Measurements from ENCODE around the gene WFIKKN1.

WFIKKN1 gene, protein sequence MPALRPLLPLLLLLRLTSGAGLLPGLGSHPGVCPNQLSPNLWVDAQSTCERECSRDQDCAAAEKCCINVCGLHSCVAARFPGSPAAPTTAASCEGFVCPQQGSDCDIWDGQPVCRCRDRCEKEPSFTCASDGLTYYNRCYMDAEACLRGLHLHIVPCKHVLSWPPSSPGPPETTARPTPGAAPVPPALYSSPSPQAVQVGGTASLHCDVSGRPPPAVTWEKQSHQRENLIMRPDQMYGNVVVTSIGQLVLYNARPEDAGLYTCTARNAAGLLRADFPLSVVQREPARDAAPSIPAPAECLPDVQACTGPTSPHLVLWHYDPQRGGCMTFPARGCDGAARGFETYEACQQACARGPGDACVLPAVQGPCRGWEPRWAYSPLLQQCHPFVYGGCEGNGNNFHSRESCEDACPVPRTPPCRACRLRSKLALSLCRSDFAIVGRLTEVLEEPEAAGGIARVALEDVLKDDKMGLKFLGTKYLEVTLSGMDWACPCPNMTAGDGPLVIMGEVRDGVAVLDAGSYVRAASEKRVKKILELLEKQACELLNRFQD

DNA sequence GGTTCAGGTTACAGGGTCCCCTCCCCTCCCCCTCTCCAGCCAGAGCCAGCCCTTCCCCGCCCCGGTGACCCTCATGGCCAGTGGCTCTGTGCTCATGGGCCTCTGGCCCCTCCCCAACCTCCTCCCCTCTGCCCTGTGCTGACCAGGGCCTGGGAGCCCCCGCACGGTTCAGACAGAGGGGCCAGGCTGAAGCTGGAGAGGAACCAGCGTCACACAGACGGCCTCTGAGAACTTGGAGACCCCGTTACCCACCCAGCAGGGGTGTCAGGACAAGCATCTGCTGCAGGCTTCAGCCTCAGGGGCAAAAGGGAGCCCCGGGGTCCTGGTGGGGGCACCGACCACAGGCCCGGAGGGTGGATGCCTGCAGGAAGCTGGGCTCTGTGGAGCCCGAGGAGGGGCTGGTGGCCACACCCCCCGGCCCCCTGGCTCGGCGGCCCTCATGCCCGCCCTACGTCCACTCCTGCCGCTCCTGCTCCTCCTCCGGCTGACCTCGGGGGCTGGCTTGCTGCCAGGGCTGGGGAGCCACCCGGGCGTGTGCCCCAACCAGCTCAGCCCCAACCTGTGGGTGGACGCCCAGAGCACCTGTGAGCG, at the start of gene WFIKKN1:
Gene WFIKKN1, plus strand, starts transcription at position 171 of the 591 bp plus-strand sequence. Its CDS starts 269 bp downstream, at position 440.
- no peak for DNase-seq (ENCODE audit: low read depth)

DNA sequence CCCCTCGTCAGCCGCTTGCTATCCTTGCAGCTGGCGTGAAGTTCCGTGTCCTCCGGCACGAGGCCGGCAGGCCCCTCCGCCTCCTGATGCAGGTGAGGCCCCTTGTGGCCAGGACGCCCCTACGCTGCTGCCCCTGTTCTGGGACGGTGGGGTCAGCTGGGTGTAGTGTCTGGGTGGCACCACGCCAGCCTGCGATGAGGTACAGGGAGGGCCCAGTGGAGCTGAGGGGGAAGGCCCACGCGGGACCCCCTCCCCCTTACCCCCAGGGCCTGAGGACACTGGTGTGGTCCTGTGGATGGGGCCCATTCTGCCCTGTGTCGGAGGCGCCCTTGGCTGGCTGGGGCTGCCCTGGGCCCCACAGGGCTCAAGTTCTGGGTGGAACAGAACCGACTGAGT, 48.6 kb upstream of the WFIKKN1 start:
- no peak for DNase-seq (ENCODE audit: low read depth)

DNA sequence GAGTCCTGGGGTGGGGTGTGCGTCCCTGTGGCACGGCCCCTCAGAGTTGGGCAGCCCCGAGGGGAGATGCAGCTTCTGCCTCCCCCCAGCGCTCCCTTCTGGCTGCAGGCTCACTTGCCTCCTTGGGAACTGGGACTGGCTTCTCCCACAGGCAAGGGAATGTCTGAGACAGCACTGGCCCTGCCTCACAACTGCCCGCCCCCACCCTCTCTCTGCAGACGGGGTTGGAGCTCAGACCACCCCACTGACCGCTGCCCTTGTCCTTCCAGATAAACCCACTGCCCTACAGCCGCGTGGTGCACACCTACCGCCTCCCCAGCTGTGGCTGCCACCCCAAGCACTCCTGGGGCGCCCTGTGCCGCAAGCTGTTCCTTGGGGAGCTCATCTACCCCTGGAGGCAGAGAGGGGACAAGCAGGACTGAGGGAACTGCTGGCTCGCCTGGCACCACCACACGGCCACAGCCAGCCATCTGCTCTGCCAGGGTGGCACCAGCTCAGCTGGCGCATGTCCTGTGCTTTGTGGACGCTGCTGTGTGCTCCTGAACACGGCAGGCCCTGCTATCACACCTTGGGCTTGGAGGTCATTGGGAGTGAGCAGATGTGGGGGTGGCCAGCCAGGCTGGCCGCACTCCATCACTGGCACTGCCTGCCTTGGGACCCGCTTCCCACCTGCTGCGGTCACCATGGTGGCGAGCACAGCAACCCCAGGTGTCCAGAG, 48.0 kb upstream of the WFIKKN1 start:
- DNase-seq (ENCODE audit: low read depth) = no peak

DNA sequence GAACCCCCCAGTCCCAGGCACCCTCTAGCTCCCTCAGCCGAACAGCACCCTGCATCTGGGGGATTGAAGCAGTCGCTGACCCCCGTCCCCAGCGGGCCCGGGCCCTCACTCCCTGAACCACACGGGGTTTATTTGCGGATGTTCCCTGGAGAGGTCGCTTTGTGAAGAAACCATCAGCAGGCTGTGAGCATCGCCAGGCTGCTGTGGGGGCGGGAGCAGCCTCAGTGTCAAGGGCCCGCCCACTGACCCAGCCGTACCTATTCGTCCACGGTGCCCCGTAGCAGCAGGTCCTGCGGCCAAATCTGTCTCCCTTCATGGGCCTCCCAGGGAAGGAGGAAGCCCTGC, 47.3 kb upstream of the WFIKKN1 start:
- no peak for DNase-seq (ENCODE audit: low read depth)

DNA sequence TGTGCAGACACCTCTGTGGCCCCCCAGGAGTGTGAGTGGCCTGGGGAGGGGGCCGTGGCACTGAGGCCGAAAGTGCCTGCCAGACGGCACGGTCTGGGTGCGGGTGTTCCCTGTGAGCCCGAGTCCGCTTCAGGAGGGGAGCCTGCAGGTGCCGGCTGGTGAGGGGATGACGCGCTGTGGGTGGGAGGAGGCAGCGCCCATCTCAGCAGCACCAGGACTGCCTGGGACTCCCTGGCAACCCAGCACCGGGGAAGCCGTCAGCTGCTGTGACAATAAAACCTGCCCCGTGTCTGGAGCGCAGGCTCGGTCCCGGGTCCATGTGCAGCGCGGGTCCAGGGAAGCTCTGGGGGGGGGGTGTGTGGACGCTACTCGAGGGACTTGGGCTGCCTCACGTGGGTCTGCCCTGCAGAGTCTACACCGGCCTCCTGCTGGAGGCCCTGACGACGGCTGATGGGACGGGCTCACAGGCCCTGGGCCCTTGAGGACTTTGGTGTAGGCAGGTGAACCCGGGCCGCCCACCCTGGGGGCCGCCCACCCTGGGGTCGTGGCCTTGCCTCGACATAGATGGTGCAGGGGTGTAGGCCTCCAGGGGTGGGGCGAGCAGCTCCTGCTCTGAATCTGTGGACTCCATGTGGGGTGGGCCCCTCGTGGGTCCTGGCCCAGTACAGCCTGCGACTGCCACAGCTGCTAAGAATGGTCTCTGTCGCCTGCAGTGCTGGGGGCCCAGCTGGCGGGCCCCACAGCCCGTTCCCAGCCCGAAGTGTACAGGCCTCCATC, 46.8 kb upstream of the WFIKKN1 start:
- no peak for DNase-seq (ENCODE audit: low read depth)

DNA sequence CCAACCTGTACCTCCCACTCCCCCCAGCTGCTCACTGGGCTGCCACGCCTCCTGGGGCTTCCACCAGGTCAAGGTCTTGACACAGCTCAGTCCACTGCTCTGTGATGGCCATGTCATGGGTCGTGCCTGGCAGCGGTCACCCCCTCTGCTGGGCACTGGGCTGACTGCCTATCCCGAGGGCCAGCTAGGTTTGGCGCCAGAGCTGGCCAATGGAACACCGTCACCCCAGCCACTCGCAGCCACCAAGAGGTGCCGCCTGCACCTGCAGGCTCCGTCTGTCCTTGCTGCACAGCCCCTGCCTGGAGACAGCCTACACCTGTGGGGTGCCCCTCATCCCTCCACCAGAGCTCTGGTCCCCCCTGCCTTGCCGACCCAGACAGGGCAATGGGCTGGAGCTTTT, 45.4 kb upstream of the WFIKKN1 start:
- no peak for DNase-seq (ENCODE audit: low read depth)

DNA sequence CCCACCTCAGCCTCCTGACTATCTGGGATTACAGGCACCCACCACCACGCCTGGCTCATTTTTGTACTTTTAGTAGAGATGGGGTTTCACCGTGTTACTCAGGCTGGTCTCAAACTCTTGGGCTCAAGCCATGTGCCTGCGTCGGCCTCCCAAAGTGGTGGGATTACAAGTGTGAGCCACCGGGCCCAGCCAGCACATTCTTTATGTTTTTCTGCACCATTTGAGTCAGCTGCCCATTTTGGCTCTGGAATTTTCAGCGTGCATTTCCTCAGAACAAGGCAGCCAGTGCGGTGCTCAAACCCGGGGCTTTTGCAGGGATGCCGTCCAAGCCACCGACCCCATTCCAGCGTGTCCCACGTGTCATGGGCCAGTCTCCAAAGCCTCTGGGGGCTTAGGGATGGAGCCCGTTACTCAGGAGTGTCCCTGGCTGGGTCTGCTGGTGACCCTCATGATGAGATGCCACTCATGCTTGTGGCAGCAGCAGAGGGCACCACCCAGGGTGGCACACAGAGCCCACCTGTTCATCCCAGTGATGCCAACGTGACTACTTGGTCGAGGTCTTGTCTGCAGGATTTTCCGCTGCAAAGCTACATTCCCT, 44.6 kb upstream of the WFIKKN1 start:
- DNase-seq (ENCODE audit: low read depth) = no peak

DNA sequence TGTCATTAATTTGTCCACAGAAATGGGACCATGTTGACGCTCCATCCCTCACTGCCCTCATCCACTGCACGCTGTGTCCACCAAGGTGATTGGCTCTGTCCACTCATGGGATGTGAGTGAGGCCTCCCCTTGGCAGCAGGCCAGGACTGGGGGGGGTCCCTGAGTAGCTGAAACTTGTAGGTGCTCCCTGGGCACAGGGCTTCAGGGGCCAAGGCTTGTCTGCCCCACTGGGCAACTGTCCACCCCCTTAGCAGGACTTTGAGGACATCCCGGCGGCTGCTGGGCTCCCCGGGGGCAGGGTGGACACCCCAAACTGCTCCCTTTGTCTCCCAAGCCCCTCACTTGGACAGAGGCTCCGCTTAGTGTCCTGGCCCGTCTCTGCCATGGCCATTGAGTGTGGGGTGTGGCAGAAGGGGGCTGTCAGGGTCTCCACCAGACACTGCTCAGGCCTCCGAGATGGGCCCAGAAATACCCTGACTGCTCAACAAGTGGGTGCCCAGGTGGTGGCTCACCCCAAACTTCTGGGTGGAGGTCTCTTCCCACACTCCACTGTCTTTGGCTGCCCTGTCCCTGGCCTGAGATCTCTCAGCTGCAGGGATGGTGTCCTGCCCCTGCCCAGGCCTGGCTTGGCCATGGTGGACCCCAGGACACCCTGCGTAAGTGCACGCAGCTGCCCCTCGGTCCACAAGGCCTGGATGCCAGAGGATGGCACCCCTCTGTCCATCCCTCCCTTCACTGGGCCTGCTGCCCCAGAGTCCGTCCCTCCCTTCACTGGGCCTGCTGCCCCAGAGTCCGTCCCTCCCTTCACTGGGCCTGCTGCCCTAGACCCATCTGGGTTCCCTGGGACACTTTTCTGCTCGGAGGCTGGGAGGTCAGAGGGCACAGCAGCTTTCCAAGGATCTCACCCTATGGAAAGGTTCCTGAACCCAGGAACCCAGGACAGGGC, 43.9 kb upstream of the WFIKKN1 start:
- no peak for DNase-seq (ENCODE audit: low read depth)

DNA sequence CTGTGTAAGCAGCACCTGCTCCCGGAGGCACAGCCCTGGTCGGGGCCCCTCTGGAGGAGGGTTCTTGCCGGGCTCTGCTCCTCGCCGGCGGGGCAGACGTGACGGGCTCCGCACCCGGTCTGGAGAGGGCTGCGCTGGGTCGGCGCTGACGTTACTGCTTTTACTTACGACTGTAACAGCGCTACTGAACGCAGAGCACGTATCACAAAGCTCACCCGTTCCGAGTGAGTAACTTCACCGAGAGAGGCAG, 42.2 kb upstream of the WFIKKN1 start:
- peak; percentile 44 for DNase-seq (ENCODE audit: low read depth)

DNA sequence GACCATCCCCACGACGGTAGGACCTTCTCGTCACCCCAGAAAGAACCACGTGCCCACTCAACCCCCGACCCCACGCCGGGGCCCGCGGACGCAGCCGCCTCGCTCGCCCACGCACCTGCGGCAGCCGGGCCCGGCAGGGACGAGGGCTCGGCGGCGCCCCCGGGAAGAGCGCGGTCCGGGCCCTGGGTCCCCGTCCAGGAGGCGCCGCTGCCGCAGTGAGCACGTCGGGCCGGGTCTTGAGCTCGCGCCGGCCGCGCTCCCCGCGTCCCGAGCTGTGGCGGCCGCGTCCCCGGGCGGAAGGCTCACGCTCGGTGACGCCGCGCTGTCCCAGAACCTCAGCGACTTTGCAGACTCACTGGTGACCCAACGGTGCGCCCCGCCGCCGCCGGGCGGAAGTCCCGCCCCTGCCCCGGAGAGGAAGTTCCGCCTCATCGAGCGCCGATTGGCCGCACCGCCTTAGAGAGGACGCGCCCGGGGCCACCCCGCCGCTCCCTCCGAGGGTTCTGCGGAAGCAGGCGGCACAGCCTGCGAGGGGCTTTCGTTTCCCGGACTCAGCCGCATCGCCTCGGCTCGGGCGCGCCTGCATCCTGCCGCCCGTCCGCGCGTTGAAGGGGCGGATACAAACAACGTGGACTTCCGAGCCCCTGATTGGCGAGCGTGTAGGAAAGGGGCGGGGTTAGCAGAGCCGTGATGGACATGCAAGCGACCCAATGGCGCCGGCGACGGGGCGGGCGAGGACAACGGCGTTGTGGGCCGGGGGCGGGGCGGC, 41.7 kb upstream of the WFIKKN1 start:
- DNase-seq (ENCODE audit: low read depth) = peak; percentile 96

DNA sequence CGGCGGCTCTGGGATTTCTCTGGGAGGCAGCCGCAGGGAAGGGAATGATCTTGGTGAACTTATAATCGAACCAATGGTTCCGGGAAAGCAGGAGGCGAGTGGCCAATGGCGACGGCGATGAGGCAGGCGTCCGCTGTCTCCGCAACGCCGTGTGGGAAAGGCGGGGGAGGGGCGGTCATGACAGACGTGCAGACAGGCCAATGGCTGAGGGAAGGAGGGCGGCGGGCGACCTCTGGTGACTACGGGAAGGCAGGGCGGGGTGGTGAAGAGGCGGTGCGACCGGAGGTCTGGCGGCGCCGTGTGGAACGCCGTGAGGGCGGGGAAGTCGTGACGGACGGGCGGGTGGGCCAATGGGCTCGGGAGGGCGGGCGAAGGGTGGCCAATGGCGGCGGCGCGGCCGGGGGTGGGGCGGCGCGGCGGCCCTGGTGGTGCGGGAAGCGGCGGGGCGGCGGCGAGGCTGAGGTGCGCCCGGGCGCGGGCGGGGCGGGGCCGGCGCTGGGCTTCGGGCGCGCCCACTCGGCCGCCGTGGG, 41.1 kb upstream of the WFIKKN1 start, which contains the start of gene RAB40C:
Gene RAB40C, plus strand, starts transcription at position 409 of the 530 bp plus-strand sequence. CDS start 226 bp downstream, outside the sequence.
- DNase-seq (ENCODE audit: low read depth) = peak; percentile 99

DNA sequence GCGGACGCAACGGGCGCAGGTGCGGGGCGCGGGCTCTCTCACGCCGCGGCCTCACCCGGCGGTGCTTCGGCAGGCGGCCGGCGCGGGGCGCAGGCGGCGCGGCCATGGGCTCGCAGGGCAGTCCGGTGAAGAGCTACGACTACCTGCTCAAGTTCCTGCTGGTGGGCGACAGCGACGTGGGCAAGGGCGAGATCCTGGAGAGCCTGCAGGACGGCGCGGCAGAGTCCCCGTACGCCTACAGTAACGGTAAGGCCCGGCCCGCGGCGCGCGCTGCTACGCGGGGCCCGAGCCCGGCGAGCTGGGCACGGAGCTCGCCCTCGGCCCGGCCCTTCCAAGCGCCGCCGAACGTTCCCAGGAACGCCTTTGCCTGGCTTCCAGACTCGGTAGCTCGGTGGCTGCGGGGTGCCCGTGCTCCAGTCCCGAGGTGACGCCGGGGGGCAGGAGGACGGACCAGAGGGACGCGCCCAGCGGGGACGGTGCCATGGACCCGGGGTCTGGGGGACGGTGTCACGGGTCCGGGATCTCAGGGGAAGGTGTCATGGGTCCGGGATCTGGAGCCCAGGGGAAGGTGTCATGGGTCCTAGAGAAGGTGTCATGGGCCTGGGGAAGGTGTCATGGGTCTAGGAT, 40.5 kb upstream of the WFIKKN1 start:
- no peak for DNase-seq (ENCODE audit: low read depth)

DNA sequence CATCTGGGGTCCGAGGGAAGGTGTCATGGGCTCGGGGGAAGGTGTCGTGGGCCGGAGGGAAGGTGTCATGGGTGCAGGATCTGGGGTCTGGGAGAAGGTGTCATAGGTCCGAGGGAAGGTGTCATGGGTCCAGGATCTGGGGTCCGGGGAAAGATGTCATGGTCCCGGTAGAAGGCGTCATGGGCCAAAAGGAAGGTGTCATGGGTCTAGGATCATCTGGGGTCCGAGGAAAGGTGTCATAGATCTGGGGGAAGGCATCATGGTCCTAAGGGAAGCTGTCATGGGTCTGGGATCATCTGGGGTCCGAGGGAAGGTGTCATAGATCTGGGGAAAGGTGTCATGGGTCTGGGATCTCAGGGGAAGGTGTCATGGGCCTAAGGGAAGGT, 40.0 kb upstream of the WFIKKN1 start:
- DNase-seq (ENCODE audit: low read depth) = no peak

DNA sequence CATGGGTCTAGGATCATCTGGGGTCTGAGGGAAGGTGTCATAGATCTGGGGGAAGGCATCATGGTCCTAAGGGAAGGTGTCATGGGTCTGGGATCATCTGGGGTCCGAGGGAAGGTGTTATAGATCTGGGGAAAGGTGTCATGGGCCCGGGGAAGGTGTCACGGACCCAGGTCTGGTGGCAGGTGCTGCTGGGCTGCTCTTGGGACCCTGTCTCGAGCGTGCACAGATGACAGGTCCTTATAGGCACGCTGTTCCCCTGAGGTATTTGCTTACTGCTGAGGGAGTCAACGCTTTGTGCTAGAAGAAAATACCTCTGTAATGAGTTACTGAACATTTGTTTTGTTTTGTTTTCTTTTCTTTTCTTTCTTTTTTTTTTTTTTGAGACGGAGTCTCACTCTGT, 39.6 kb upstream of the WFIKKN1 start:
- DNase-seq (ENCODE audit: low read depth) = no peak

DNA sequence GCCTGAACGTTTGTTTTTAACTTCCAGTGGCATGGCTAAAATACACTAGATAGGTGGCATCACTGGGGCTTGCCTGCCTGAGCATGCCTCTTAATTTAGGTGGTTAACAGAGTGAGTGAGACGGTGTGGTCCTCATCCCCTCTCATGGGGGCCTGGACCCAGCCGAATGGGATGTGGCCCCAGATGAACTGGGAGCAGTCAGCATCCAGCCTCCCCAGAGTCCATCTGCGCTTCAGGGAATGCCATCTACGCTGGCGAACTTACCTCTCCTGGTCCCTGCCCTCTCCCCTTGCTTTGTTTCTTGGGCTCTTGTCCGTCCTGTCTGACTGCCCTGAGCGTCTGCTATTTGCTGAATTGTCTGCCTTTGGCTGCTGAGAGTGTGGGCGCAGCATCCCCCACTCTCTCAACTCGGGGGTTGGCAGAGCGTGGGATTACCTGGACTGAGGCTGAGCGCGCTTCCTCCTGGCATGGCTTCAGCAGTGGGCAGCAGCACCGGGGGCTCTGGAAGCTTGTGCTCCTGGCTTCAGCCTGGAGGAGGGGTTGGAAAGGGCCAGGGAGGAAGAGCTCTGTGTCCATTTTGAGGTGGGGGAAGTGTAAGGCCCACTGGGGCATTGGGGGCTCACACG, 38.8 kb upstream of the WFIKKN1 start:
- DNase-seq (ENCODE audit: low read depth) = no peak

DNA sequence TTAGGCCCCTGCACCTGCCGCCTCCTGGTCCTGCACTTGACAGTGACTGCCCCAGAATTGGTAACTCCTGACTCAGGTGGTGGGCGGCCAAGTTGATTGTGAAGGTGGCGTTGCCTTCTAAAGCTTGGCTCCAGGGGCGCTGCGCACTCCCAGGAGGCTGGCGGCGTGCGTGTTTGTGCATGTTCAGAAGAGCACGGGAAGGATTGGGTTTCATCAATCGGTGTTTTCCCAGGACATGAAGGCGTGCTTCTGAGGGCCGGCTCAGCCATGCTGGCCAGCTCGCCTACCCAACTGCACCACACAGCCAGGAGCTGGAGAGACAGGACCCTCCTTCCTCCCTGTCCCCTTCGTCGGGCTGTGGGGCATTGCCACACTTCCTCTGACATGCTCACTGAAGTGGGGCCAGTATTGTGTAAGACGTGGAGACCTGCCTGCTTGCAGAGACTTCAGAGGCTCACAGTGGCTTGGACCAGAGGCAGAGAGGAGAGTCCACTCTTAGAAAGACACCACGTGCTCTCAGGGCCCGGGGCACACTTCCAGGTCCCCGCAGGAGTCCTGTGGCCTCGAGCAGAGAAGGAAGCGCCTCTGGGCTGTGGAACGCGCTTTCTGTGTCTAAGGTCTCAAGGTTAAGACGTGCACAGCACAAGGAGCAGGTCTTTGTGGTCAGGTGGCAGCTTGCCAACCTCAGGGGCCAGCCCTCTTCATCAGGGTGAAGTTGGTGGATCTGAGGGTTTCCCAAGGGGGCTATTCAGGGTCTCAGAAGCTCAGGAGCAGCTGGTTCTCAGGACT, 38.1 kb upstream of the WFIKKN1 start:
- no peak for DNase-seq (ENCODE audit: low read depth)

DNA sequence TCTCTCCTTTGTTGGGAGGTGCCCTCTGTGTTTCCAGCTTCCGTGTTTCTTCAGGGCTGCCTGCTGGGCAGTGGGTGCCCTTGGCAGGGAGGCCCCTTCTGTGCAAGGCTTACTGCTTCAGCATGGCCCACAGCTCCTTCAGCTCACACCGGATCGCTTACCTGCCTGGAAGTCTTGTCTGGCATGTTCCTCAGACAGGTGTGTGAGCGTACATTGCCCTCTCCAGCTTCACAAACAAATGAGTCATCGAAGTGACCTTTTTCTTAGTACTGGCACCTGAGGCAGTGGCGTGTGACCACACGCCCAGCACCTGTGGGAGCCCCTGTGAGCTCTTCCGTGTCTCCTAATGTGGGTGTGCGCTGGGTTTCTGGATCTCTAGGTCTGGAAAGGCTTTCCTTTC, 37.4 kb upstream of the WFIKKN1 start:
- DNase-seq (ENCODE audit: low read depth) = no peak

DNA sequence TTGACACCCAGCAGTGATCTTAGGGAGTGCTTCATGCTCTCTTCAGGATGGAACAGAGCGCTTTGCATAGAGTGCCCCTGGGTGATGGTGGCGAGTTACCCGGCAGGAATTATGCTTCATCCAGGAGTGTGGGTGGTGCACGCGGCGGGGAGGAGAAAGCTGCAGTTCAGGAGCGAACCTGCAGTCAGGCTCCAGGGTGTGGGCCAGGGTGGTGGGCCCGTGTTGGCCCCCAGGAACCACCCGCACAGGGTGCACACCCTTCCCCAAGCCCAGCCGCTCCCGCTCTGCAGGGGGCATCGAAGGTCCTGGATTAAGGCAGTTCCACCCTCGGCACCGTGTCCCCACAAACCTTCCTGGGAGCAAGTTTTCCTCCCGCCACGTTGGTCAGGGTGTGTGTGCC, 37.0 kb upstream of the WFIKKN1 start:
- no peak for DNase-seq (ENCODE audit: low read depth)
